Left forelimb (tissue), 1 donor: ENCODE measurements around the gene ITGA11.

ENCODE experiments used
- DNase-seq: peaks from one replicate; pipeline ENCODE4 v3.0.0-alpha.2; 2018; ENCODE audit warnings: low spot score

The ITGA11 gene

GRCh38 chr15:68425428-68426060 is 6.4 kb downstream of the ITGA11 start:
- no peak for DNase-seq

- DNase-seq, result no peak
Measured at GRCh38 chr15:68424754-68425390, 7.1 kb downstream of the ITGA11 start.

DNA sequence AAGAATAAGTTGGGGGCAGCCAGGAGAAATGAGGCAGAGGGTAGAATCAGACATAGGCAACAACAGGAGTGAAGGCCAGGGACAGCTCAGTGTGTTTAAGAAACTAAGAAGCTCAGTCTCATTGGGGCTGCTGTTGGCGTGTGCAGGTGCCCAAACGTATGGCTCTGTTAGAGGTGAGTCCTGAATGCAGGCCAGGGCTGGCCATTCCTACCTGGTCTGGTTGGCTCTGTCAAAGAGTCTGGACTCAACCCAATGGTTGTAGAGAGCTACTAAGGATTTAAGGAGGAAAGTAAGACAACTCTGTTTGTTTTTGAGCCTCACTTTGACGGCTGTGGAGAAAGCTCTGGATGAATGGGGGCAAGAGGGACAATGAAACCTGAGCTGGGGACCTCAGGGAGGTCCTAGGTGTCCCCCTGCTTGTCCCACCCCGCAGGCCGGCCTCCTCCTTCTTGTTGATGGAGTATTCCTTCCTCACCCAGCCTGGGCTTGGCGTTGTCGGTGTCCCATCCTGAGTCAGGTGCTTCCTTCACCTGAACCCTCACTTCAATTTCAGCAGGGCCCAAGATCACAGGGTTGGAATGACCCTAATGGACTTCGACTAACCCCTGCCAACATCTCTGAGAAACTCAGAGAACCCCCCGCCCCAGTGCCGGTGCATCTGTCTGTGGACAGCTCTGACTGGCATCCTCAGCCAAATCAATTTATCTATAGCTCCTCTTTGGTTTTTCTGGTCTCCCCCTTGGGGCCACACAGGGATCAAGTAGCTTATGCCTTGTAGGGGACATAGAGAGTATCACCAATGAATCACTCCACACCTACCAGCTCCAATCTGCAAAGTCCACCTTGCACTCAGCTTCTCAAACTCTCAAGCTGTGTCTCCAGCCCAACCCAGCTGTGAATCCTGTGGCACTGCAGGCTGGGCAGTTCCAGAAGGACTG is 8.3 kb downstream of the ITGA11 start:
- DNase-seq, result peak; percentile 51

GRCh38 chr15:68422403-68423145 is 9.4 kb downstream of the ITGA11 start:
- peak; percentile 20 for DNase-seq

GRCh38 chr15:68421798-68422402 is 10.1 kb downstream of the ITGA11 start:
- peak; percentile 42 for DNase-seq

- peak; percentile 62 for DNase-seq
Measured at GRCh38 chr15:68421115-68421551, 10.8 kb downstream of the ITGA11 start.

DNA sequence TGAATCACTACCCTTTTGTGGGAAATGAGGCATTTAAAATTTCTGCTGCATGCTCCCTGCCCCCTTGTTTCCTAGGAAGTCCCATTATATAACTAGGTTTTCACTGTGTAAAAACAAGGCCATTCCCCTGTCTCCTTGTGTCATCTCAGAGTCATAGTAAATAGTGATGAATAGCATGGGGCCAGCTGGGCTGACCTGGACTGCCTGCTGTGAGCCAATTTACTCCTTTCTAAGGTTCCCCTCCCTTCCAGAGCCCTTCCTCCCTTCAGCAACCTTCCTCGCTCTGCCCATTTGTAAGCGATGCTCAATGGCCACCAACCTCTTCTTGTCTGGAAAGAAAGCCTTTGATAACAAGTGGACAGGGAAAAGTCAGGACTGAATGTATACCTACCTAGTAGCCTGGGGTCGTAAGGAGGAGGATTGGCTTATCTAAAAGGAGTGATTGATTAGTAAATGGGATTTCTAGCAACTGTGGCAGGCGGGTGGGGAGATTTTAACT is 11.7 kb downstream of the ITGA11 start:
- DNase-seq, result peak; percentile 6

DNA sequence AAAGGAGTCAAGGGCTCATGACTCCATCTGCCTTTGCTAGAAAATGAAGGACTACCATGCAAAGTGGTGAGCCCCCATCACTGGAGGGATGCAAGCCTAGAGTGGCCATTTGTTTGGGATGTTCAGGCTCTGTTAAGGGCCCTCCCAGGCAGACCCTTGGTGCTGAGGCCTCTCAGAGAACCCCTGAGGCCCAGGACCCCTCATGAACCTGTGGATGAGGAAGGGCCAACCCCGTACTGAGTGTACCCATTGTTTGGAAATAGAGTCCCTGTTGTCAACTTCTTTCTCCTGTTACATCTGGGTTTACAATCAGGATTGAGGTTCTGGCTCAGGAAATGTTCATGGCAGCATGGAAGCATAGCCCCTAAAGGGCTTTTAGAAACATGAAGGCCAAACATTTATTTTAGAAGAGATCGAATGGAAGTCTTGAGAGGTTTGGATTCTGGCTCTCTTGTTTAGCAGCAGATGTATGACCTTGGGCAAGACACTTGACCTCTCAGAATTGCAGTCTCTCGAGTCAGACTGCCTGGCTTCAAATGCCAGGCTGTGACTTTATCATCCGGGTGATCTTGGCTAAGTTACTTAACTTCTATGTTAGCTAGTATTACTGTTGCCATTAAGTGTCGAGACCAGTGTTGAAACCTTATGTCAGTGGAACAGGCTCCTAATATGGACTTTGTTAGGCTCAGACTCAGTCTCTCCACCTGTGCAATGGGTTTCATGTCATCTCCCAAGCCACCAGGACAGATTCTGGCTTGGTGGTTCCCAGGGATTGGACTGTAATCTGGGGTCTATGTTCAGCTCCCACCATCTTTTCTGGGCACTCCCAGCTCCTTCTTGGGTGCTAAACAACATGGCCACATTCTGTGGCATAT is 12.4 kb downstream of the ITGA11 start:
- DNase-seq, result peak; percentile 48

DNA sequence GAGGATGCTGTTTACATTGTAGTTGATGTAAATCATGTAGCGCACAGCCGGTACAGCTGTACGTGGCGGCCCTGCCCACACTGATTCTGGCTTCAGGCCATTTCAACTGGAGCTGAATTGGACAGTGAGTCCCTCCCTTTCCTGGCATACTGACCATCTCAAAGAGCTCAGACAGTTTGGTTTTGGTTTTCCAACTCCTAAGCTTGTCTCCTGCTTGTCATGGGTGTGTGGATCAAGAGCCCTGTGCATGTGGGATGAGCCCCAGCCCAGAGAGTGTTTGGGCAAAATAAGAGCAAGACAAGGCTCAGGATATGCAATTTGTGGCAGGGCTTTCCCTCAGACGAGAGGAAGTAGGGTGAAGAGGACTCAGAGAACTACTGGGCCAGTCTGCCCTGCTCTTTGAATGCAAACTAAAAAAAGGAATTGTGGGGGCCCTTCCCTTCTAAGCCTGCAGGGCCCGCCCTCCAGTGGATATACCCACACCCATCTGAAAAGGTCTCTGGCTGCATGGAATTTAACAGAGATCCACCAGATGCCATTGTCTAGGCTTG is 13.3 kb downstream of the ITGA11 start:
- peak; percentile 67 for DNase-seq

- peak; percentile 20 for DNase-seq
Measured at GRCh38 chr15:68417897-68418296, 14.1 kb downstream of the ITGA11 start.

DNA sequence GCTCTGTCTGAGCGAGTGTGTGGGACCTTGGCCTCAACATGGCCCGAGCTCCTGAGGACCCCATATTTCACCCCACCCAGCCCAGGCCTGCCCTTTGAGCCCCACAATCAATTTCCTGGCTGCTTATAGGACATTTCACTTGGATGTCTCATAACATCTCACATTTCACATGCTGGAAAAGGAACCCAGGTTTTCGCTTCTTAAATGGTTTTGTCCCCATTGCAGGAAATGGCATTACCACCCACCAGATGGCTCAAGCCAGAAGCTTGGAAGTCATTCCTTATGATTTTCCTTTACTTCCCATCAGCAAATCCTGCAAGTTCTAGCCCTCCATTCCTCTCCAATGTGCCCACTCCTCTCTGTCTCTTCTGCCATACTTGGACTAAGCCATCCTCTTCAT is 14.9 kb downstream of the ITGA11 start:
- peak; percentile 26 for DNase-seq

GRCh38 chr15:68416158-68416535 is 15.8 kb downstream of the ITGA11 start:
- DNase-seq, result no peak

DNA sequence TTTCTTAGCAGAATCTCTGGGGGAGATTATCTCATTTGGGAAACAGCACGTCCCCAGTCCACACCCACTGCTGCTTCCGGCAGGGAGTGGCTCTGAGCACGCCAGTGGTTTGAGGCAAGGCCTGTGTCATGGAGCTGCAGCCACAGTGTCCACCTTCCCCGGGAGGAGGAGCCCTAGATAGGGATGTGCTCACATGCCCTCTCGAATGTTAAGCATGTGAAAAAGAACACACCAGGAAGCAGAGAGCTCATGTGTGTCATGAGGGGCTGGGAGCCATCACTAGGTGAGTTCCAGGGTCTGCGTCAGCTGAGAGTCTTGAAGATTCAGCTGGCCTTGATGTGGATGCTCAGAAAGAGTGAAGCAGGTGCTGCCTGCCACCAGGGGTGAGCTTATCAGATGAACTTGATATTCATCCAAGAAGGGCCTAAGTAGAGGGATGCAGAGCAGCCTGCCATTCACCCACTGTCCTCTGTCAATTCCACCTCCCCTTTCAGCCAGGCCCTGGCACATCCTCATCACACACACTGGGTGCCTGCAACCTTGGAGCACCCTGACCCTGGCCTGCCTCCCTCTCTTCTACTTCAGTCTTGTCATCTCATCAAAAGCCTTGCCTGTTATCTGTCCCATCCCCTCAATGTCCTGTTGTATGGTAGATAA is 16.3 kb downstream of the ITGA11 start:
- DNase-seq, result peak; percentile 9

GRCh38 chr15:68415061-68415460 is 16.9 kb downstream of the ITGA11 start:
- peak; percentile 45 for DNase-seq

DNA sequence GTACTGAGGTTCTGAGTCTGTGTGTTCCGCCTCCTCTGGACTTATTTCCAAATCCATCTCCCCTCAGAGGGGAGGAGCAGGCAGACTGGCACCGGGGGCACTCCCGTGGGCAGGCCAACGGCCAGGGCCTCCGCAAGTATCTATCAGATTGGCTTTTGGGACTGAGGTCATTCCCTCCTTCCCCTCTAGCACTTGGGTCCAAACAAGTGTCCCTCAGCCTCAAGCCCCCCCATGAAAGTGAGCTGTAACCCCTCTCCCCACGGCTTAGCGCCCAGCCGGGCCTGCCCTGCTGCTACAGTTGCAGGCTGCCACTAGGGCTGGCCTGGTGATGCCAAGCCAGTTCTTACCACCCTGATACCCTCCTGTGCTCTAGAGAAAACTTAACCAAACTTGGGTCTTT is 17.4 kb downstream of the ITGA11 start:
- DNase-seq, result peak; percentile 47

GRCh38 chr15:68414206-68414555 is 17.8 kb downstream of the ITGA11 start:
- peak; percentile 60 for DNase-seq

DNA sequence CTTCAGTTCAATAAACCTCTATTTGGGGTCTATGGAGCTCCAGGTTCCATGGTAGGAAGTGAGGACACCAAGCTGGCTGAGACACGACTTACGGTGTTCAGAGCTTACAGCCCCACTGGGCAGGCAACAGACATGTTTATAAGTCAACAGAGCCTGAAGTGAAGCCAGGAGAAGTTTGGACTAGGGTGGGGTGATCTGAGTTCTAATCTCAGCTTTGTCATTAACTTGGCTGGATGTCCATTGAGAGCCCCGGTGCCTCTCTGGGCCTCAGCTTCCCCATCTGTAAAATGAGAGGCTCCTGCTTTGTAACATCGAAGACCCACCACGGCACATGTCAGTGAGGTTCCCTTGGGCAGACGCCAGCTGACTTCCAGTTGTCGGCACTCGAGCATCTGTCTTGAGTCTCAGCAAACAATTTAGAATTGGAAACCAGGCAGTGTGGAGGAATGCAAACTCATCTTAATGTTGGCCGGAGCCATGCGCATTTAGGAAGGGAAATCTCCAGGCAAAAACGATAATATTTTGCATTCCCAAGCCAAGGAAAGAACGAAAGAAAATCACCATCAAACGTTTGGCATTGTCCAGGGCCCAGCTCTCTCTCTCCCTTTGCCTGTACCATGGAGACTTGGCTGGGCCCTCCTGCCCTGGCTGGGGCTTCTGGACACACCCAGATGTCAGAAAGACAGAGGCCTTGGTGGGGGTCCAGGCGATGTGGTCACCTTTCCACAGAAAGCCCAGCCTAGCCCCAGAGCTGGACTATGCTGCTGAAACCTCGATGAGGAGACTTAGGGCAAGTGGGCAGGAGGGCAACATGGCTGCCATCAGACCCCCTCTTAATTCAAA is 18.4 kb downstream of the ITGA11 start:
- peak; percentile 68 for DNase-seq

- peak; percentile 34 for DNase-seq
Measured at GRCh38 chr15:68412218-68412617, 19.7 kb downstream of the ITGA11 start.

GRCh38 chr15:68411735-68412134 is 20.2 kb downstream of the ITGA11 start:
- DNase-seq, result peak; percentile 31
